Fibroblast of lung (primary cell): ENCODE data around the gene TLNRD1.

ENCODE experiments used
- CTCF ChIP-seq, 2 donors: IDR thresholded peaks in 1 of 2; conservative IDR thresholded peaks in 1 of 2; 1 replicate in 1 of 2; 2 replicates in 1 of 2; pipeline ENCODE4 v1.5.1; 2011 to 2012; ENCODE audit warnings: low read length in 2 of 2, control low read depth in 1 of 2, inconsistent platforms in 1 of 2, low read depth in 1 of 2, mild to moderate bottlenecking in 1 of 2
- EZH2 ChIP-seq: IDR thresholded peaks from 2 replicates; pipeline ENCODE4 v1.5.1; 2012; ENCODE audit warnings: low read length, control low read depth, mild to moderate bottlenecking; ENCODE audit errors: missing control alignments

GRCh38 chr15:81007428-81008064 lies 6.8 kb downstream of the TLNRD1 start:
- TF ChIP-seq CTCF (conservative IDR thresholded peaks at IDR 0.05 in 1 of 2, IDR thresholded peaks at IDR 0.05 in 1 of 2; ENCODE audit: low read depth in 1 of 2, low read length in 2 of 2) (no peak), EZH2 (no peak)
